DMS114 treated with DMSO at 0.1 percent for 48 hours (cell line): ENCODE results near the gene SPANXC.
"Not testable (repeated sequence)": the region's sequence is repeated elsewhere in the genome, so short reads cannot be mapped to it uniquely, and the experiment has no call there.

Experiments
- DNase-seq: peaks from one replicate; lab custom pipeline; 2025; ENCODE audit not compliant: unreplicated experiment; lab: John Stamatoyannopoulos, UW

SPANXC gene, protein sequence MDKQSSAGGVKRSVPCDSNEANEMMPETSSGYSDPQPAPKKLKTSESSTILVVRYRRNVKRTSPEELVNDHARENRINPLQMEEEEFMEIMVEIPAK

DNA sequence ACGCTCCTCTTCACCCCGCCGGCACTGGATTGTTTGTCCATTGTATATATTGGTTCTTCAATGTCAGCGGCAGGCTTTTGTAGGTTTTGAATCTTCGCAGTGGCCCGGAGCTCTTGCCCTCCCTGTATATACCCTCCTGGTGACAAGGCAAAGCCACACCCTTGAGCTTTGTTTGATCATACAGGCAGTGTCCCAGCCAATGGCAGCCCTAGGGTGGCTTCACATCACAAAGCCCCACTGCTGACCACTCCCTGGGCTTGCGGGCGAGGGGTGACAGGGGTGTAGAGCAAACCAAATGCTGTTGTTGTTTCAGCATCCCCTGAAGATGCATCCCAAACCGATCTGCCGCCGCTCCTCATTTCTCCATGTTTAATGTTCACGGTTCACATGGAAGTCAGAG, at the start of gene SPANXC:
SPANXC (minus strand) TSS at position 101 of the 400 bp plus-strand sequence; CDS start at position 41, 60 bp downstream.
- DNase-seq = not testable (repeated sequence)

DNA sequence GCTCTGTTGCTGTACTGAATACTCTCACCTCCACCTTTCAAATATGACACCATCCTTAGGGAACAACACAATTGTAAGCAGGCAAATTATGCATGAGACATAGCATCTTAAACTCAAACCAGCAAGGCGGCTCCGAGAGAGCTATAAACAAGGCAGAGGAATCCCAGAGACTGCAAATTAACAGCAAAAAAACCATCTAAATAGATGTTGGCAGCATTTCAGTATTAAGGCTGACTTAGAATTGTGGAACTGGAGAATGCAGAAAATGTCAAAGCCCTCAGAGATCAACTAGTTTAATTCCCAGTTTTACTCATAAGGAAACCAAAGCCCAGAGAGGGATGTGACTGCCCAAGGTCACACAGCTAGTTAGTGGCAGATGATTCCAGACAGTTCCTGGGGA, 37.2 kb upstream of the SPANXC start:
- DNase-seq = no peak

DNA sequence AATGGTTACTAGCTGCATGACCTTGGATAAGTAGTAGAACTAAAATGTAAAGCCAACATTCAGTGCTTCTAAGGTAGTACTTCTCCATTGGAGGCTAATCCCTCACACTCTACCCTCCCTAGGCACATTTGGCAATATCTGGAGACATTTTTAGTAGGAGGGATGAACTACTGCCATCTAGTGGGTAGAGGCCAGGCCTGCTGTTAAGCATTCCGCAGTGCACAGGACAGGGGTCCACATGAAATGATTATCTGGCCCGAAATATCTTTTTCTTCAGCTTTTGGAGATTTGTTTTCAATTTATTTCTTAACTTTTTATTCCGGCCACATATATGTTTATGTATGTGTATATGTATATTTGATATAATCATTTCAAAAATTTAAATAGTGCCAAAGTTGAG, 36.0 kb upstream of the SPANXC start:
- DNase-seq = no peak

DNA sequence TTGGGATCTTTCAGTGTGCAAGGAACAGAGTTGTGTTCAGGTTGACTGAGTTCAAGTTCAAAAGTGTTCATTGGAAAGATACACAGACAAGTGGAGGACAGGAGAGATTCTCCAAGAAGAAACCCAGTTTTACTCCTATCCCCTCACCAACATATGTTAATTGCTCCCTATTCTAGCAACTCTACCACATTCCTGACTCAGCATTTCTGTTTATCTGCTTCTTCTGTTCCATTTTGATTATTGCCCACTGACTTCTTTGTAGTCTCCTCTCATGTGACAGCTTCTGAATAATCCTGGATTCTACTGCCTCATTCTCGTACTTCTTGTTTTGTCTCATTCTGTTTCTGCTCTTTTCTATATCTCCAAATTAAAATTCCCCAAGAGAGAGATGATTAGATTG, 15.8 kb upstream of the SPANXC start:
- no peak for DNase-seq

DNA sequence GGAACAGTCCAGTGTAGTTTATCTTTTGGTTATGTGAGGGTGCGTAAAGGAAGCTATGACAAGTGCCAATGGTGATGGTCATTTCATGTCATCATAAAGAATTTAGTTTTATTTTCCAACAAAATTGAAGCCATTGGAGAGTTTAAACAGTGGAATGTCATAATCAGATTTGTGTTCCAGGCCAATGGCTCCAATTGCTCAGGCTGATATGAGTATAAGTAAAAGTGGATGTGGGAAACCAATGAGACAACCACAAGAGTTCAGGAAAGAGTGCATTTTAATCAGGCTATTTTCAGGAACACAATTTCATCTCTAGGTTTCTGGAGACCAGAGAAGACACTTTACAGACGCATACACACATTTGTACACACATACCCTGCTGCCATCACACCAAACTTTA, 20.7 kb downstream of the SPANXC start:
- DNase-seq = no peak

DNA sequence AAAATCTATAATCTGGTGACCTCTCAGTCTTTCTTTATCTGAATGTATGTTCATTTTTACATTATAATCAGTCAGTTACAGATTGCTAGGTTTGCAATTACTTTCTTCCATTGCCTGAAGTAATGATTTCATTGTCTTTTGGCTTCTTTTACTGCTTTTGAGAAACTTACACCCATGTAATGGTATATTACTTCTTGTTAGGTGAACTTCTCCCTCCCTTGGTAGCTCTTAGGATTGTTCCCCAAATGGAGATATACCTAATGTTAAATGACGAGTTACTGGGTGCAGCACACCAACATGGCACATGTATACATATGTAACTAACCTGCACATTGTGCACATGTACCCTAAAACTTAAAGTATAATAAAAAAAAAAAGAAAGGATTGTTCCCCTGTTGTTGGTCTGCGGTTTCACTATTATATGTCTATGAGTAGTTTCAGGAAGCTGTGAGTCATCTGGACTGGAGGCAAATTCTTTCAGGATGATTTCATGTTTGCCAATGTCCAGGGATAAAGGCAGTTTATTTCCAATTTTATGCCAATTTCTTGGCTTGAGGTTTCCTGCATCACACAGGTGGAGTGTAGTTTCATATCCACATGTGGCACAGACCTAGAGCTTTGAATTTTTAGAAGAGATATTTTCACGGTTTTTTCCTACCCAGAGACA, 21.8 kb downstream of the SPANXC start:
- no peak for DNase-seq

DNA sequence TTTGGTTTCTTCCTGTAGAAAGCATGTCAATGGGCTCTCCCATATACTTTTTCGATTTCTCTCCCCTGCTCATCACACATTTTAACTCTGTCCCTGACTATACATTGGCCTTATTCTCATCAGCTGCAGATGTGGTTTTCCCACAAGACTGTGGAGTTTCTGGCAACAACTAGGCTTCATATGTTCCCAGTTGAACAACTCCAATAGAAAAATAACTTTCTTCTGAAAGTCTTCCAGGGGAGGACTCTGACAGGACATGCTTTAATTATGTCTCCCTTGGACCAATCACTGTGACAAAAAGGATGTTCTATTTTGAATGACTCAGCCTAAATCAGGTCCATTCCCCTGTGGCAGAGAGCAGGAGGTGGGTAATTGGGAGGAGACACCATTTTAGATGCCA, 28.1 kb downstream of the SPANXC start:
- no peak for DNase-seq

DNA sequence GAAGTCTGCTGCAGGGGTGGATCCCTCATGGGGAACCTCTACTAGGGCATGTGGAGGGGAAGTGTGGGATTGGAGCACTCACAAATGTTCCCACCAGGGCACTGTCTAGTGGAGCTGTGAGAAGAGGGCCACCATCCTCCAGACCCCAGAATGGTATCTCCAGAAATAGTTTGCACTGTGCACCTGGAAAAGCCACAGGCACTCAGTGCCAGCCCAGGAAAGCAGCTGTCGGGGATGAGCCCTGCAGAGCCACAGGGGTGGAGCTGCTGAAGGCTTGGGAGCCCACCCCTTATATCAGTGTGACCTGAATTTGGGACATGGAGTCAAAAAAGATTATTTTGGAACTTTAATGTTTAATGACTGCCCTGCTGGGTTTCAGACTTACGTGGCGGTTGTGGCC, 40.4 kb downstream of the SPANXC start:
- DNase-seq = no peak
